CD14-positive monocyte (primary cell): ENCODE measurements around the gene VCL. TPM values are rescaled to one million over a fixed set of nuclear protein-coding genes. Genes with fewer than 3 reads are reported as not detected.
A peak's percentile ranks its signal among the peaks of the same experiment; 100 is the strongest.

Experiments
- DNase-seq, 3 donors: peaks; one replicate each; pipeline ENCODE4 v3.0.0-alpha.2; 2011 to 2022
- H2AFZ ChIP-seq: 2 replicates; pipeline ENCODE4 v1.6.0; 2012; ENCODE audit warnings: mild to moderate bottlenecking, low read depth, low read length, inconsistent platforms; ENCODE audit not compliant: insufficient read depth, poor library complexity, severe bottlenecking
- H3K27ac ChIP-seq, 2 donors: 1 replicate in 1 of 2; 2 replicates in 1 of 2; pipeline ENCODE4 v1.5.1; 2012 to 2013; ENCODE audit warnings: low read length in 2 of 2, control low read depth in 1 of 2, inconsistent platforms in 1 of 2, low read depth in 1 of 2, mild to moderate bottlenecking in 1 of 2
- H3K27me3 ChIP-seq, 2 donors: one replicate each; pipeline versions ENCODE4 v1.6.0 to v1.6.1; 2011 to 2013; ENCODE audit warnings: low read length in 2 of 2; ENCODE audit not compliant: control insufficient read depth in 2 of 2, insufficient read depth in 2 of 2
- H3K36me3 ChIP-seq, 2 donors: replicated peaks in 1 of 2; 1 replicate in 1 of 2; 2 replicates in 1 of 2; pipeline versions ENCODE4 v1.5.1 to v1.6.1; 2012 to 2013; ENCODE audit warnings: low read length in 2 of 2, control low read depth in 1 of 2, inconsistent platforms in 1 of 2, mild to moderate bottlenecking in 1 of 2; ENCODE audit not compliant: insufficient read depth in 2 of 2, control insufficient read depth in 1 of 2
- H3K4me1 ChIP-seq, 2 donors: 1 replicate in 1 of 2; 2 replicates in 1 of 2; pipeline versions ENCODE4 v1.5.1 to v1.6.1; 2012 to 2013; ENCODE audit warnings: low read length in 2 of 2, control low read depth in 1 of 2, inconsistent platforms in 1 of 2, mild to moderate bottlenecking in 1 of 2, moderate library complexity in 1 of 2; ENCODE audit not compliant: insufficient read depth in 2 of 2, control insufficient read depth in 1 of 2
- H3K4me2 ChIP-seq: replicated peaks from 2 replicates; pipeline ENCODE3; 2012; ENCODE audit warnings: low read length, moderate library complexity, mild to moderate bottlenecking; ENCODE audit not compliant: poor library complexity, severe bottlenecking; ENCODE audit errors: extremely low read depth
- H3K4me3 ChIP-seq, 3 experiments: fragments of 200-600 bp in 1 of 3; sonication (generic) in 1 of 3; replicated peaks in 1 of 3; 1 replicate in 2 of 3; 2 replicates in 1 of 3; pipeline ENCODE4 v1.5.1; 2011 to 2013; ENCODE audit warnings: low read length in 3 of 3, mild to moderate bottlenecking in 3 of 3, control low read depth in 2 of 3, low read depth in 2 of 3, inconsistent platforms in 1 of 3, moderate library complexity in 1 of 3
- H3K79me2 ChIP-seq: 2 replicates; pipeline ENCODE4 v1.6.0; 2012; ENCODE audit warnings: mild to moderate bottlenecking, control low read depth, inconsistent platforms, low read length, moderate library complexity; ENCODE audit not compliant: insufficient read depth
- H3K9ac ChIP-seq: 2 replicates; pipeline ENCODE4 v1.6.0; 2017; ENCODE audit warnings: low read length, mild to moderate bottlenecking; ENCODE audit not compliant: insufficient read depth, poor library complexity, severe bottlenecking
- H3K9me3 ChIP-seq, 2 donors: replicated peaks in 1 of 2; 1 replicate in 1 of 2; 2 replicates in 1 of 2; pipeline versions ENCODE4 v1.5.1 to v1.6.1; 2012 to 2013; ENCODE audit warnings: low read length in 2 of 2, control low read depth in 1 of 2; ENCODE audit not compliant: control insufficient read depth in 1 of 2, insufficient read depth in 1 of 2
- H4K20me1 ChIP-seq: 2 replicates; pipeline ENCODE4 v1.6.0; 2012; ENCODE audit warnings: mild to moderate bottlenecking, low read length, control low read depth, moderate library complexity; ENCODE audit not compliant: insufficient read depth
- H3K27ac Mint-ChIP-seq, 7 donors: one replicate each; pipeline ENCODE4 v1.8.0; 2020; ENCODE audit warnings: mild to moderate bottlenecking in 7 of 7, mixed read lengths in 7 of 7, moderate library complexity in 6 of 7, inconsistent platforms in 2 of 7
- H3K27me3 Mint-ChIP-seq, 3 donors: one replicate each; pipeline ENCODE4 v1.8.0; 2021 to 2022; ENCODE audit warnings: low read depth in 3 of 3, mild to moderate bottlenecking in 3 of 3, mixed read lengths in 3 of 3, moderate library complexity in 3 of 3, inconsistent platforms in 1 of 3
- H3K36me3 Mint-ChIP-seq, 2 donors: one replicate each; pipeline ENCODE4 v1.8.0; 2020; ENCODE audit warnings: mixed read lengths in 2 of 2, inconsistent platforms in 1 of 2, mild to moderate bottlenecking in 1 of 2
- H3K4me1 Mint-ChIP-seq: one replicate; pipeline ENCODE4 v1.8.0; 2020; ENCODE audit warnings: mild to moderate bottlenecking, mixed read lengths
- H3K4me3 Mint-ChIP-seq, 2 donors: one replicate each; pipeline ENCODE4 v1.8.0; 2020; ENCODE audit warnings: mild to moderate bottlenecking in 2 of 2, mixed read lengths in 2 of 2, moderate library complexity in 1 of 2
- H3K9me3 Mint-ChIP-seq, 7 donors: one replicate each; pipeline ENCODE4 v1.8.0; 2020 to 2022; ENCODE audit warnings: mixed read lengths in 7 of 7, mild to moderate bottlenecking in 6 of 7, moderate library complexity in 6 of 7, inconsistent platforms in 2 of 7
- CTCF ChIP-seq: fragments of 200-600 bp; IDR thresholded peaks from one replicate; pipeline ENCODE4 v1.8.0; 2022; ENCODE audit warnings: antibody characterized with exemption, mild to moderate bottlenecking
- WGBS: methylation state at CpG from one replicate; pipeline ENCODE4 v1.1.5; 2013; ENCODE audit warnings: missing lambda C conversion rate; ENCODE audit not compliant: insufficient coverage; 5-methylcytosine and 5-hydroxymethylcytosine counted together
- intact Hi-C, 2 donors: fragments of 100-400 bp; cut with micrococcal nuclease; formaldehyde crosslinking; loops; one replicate each; pipeline versions ENCODE4 v1.15.0 to v1.15.1; 2023
- polyA plus RNA-seq, 3 donors: library from polyadenylated mRNA; depleted of rRNA in 1 of 3; unstranded in 2 of 3; stranded (reverse) in 1 of 3; fragments of 300-500 nt in 2 of 3; fragments of >200 nt in 1 of 3; fragmentation: Illumina TruSeq in 2 of 3; gene quantifications; 1 replicate in 2 of 3; 2 replicates in 1 of 3; pipeline ENCODE4 v1.2.3, GENCODE V29; 2012 to 2021

VCL gene
- polyA plus RNA-seq, 3 donors, result 39.1 to 68.4 (median 52.8) TPM

- H2AFZ ChIP-seq, result no peak overlapping the region
- Mint-ChIP-seq H3K9me3 (peaks cover 0 to 3% (median 0%) of the 10 kb centered on the region in 7 donors), H3K27me3 (no peaks in the 10 kb centered on the region), H3K36me3 (peaks cover 13 to 22% of the 10 kb centered on the region in 2 donors), H3K27ac (peak overlapping the region; percentile 65 to 89 (median 83)), H3K4me3 (peak overlapping the region in 1 of 2 donors; percentile 39), H3K4me1 (peaks cover 60% of the 10 kb centered on the region)
- H3K36me3 ChIP-seq, result peaks cover 5 to 23% of the 10 kb centered on the region in 2 donors
- H3K27me3 ChIP-seq, result no peaks in the 10 kb centered on the region
- H3K4me2 ChIP-seq, result peak overlapping the region; percentile 64
- intact Hi-C loops, result no loop called here
- peaks cover 29 to 40% of the 10 kb centered on the region in 2 donors for H3K4me1 ChIP-seq
- H3K9ac ChIP-seq, result no peak overlapping the region
- WGBS, result no CpG with 5 or more reads among the region's 1 CpG
- DNase-seq, result peak; percentile 29 to 69 (median 66)
- H3K27ac ChIP-seq, result peak overlapping the region in 1 of 2 donors; percentile 73
- TF ChIP-seq CTCF, result no peak
- H4K20me1 ChIP-seq, result peaks cover 98% of the 10 kb centered on the region
- peak overlapping the region in 1 of 3 experiments; percentile 39 for H3K4me3 ChIP-seq
- H3K9me3 ChIP-seq, result no peaks in the 10 kb centered on the region
- H3K79me2 ChIP-seq, result peaks cover 100% of the 10 kb centered on the region
These were observed 13.9 kb downstream of the VCL start for GRCh38 chr10:74011770-74012169.

- Histone ChIP-seq H3K4me1 (peaks cover 29 to 40% of the 10 kb centered on the region in 2 donors), H2AFZ (no peak overlapping the region), H3K9me3 (no peaks in the 10 kb centered on the region), H3K36me3 (peaks cover 0 to 17% of the 10 kb centered on the region in 2 donors), H3K4me3 (peak overlapping the region in 1 of 3 experiments; percentile 39), H3K9ac (no peak overlapping the region), H3K4me2 (peak overlapping the region; percentile 64), H3K27me3 (no peaks in the 10 kb centered on the region), H3K79me2 (peaks cover 100% of the 10 kb centered on the region), H3K27ac (peak overlapping the region; percentile 36 to 73), H4K20me1 (peaks cover 97% of the 10 kb centered on the region)
- H3K27me3 Mint-ChIP-seq, result no peaks in the 10 kb centered on the region
- intact Hi-C loops, result no loop called here
- H3K36me3 Mint-ChIP-seq, result peaks cover 9 to 20% of the 10 kb centered on the region in 2 donors
- H3K4me3 Mint-ChIP-seq, result no peak overlapping the region
- DNase-seq, result no peak
- peaks cover 63% of the 10 kb centered on the region for H3K4me1 Mint-ChIP-seq
- TF ChIP-seq CTCF, result no peak
- peaks cover 0 to 3% (median 0%) of the 10 kb centered on the region in 7 donors for H3K9me3 Mint-ChIP-seq
- H3K27ac Mint-ChIP-seq, result peak overlapping the region; percentile 65 to 91 (median 84)
- 40% methylated on average over 1 of the region's 2 CpGs for WGBS
These were observed 14.6 kb downstream of the VCL start for GRCh38 chr10:74012480-74012879.
